Kidney (tissue), 14 donors: Measurements from ENCODE around the gene NAXD. TPM values are rescaled to one million over a fixed set of nuclear protein-coding genes. Genes with fewer than 3 reads are reported as not detected.
"Not testable (repeated sequence)": the region's sequence is repeated elsewhere in the genome, so short reads cannot be mapped to it uniquely, and the experiment has no call there.

Source experiments
- DNase-seq, 5 donors: peaks; one replicate each; pipeline ENCODE4 v3.0.0-alpha.2; 2013 to 2020
- FAIRE-seq: peaks from 2 replicates; lab custom pipeline; 2012; peaks lifted over from hg19 to GRCh38; lab: Jason Lieb, UNC
- H3K27ac ChIP-seq, 2 donors: one replicate each; pipeline ENCODE4 v1.7.0; 2013; ENCODE audit warnings: low read depth in 2 of 2, low read length in 2 of 2, inconsistent platforms in 1 of 2
- H3K27me3 ChIP-seq: one replicate; pipeline ENCODE4 v1.7.1; 2013; ENCODE audit warnings: low read length, inconsistent platforms; ENCODE audit not compliant: control insufficient read depth, insufficient read depth
- H3K36me3 ChIP-seq, 3 donors: one replicate each; pipeline versions ENCODE4 v1.7.0 to v1.7.1; 2013; ENCODE audit warnings: low read length in 3 of 3, control low read depth in 1 of 3, inconsistent platforms in 1 of 3; ENCODE audit not compliant: insufficient read depth in 3 of 3, control insufficient read depth in 2 of 3
- H3K4me1 ChIP-seq, 3 donors: one replicate each; pipeline versions ENCODE4 v1.7.0 to v1.7.1; 2013; ENCODE audit warnings: low read length in 3 of 3, inconsistent platforms in 1 of 3, low read depth in 1 of 3; ENCODE audit not compliant: control insufficient read depth in 2 of 3, insufficient read depth in 2 of 3
- H3K4me3 ChIP-seq, 3 donors: one replicate each; pipeline versions ENCODE4 v1.7.0 to v1.8.1; 2013; ENCODE audit warnings: low read length in 3 of 3, control low read depth in 1 of 3, inconsistent platforms in 1 of 3
- H3K9ac ChIP-seq, 3 donors: one replicate each; pipeline versions ENCODE4 v1.7.0 to v1.7.1; 2013; ENCODE audit warnings: low read length in 3 of 3, control low read depth in 1 of 3, inconsistent platforms in 1 of 3
- H3K9me3 ChIP-seq, 3 donors: one replicate each; pipeline versions ENCODE4 v1.7.0 to v1.7.1; 2013; ENCODE audit warnings: low read length in 3 of 3, control low read depth in 1 of 3, inconsistent platforms in 1 of 3; ENCODE audit not compliant: control insufficient read depth in 2 of 3, insufficient read depth in 1 of 3
- intact Hi-C: fragments of 100-400 bp; cut with DNase I; formaldehyde crosslinking; loops from one replicate; pipeline ENCODE4 v1.11.1; 2022
- polyA plus RNA-seq: library from polyadenylated mRNA; stranded (reverse); fragments of 350-450 nt; fragmentation: Illumina TruSeq; extraction: RNeasy Lipid Tissue Mini Kit (QIAGEN cat#74804); gene quantifications from one replicate; pipeline ENCODE4 v1.2.3, GENCODE V29; 2014; ENCODE audit warnings: low read depth, low replicate concordance; ENCODE audit not compliant: insufficient read depth
- total RNA-seq: library from RNA; stranded (reverse); fragmentation: NEBNext Ultra II Directional; extraction: Animal tissue kit (Norgen Biotek cat#: 25700); gene quantifications from one replicate; pipeline ENCODE4 v1.2.1, GENCODE V29; 2021
- TF ChIP-seq, protein P1 (sequence below): IDR thresholded peaks from 3 replicates; pipeline ENCODE4 v1.5.1; 2012; ENCODE audit warnings: mild to moderate bottlenecking, moderate library complexity, borderline replicate concordance; ENCODE audit not compliant: insufficient read depth; ENCODE audit errors: extremely low read depth
- donor health status: control.
- donor health status: control.
- donor health status: control.
- donor health status: control.
- donor health status: control.
- donor health status: DM: yes; HTN: yes; CAD: no.
- donor health status: Normal renal cell carcinoma (clear cell type).

NAXD gene
- total and polyA plus RNA-seq, 2 donors from 2014 or later: 37.9 to 52.7 TPM

DNA sequence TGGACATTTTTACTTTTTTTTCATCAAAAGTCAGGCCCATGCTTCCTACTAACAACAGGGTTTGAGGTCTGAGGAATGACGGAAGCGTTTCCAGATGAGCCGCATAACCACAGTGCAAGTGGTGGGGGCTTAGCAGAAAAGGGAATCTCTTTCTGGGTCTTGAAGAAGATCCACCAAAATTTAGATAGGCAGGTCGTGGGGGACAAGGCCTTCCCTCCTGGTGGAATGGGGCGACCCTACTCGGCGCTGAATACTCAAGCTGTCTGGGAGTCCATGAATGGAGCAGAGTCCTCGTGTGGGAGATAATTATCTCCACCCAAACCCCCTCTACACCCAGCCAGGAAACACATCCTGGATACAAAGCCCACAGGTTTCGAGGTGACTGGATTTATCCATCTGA is 53.7 kb downstream of the NAXD start:
- DNase-seq: no peak
- no peak overlapping the region for H3K9ac ChIP-seq
- H3K27me3 ChIP-seq: no peaks in the 10 kb centered on the region
- peaks cover 4 to 22% (median 16%) of the 10 kb centered on the region in 3 donors for H3K36me3 ChIP-seq
- H3K27ac ChIP-seq: no peak overlapping the region
- intact Hi-C loops: no loop called here
- no peaks in the 10 kb centered on the region for H3K4me1 ChIP-seq
- no peaks in the 10 kb centered on the region for H3K9me3 ChIP-seq
- no peak for FAIRE-seq
- TF ChIP-seq, protein P1, sequence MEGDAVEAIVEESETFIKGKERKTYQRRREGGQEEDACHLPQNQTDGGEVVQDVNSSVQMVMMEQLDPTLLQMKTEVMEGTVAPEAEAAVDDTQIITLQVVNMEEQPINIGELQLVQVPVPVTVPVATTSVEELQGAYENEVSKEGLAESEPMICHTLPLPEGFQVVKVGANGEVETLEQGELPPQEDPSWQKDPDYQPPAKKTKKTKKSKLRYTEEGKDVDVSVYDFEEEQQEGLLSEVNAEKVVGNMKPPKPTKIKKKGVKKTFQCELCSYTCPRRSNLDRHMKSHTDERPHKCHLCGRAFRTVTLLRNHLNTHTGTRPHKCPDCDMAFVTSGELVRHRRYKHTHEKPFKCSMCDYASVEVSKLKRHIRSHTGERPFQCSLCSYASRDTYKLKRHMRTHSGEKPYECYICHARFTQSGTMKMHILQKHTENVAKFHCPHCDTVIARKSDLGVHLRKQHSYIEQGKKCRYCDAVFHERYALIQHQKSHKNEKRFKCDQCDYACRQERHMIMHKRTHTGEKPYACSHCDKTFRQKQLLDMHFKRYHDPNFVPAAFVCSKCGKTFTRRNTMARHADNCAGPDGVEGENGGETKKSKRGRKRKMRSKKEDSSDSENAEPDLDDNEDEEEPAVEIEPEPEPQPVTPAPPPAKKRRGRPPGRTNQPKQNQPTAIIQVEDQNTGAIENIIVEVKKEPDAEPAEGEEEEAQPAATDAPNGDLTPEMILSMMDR: no peak
- no peak overlapping the region for H3K4me3 ChIP-seq

DNA sequence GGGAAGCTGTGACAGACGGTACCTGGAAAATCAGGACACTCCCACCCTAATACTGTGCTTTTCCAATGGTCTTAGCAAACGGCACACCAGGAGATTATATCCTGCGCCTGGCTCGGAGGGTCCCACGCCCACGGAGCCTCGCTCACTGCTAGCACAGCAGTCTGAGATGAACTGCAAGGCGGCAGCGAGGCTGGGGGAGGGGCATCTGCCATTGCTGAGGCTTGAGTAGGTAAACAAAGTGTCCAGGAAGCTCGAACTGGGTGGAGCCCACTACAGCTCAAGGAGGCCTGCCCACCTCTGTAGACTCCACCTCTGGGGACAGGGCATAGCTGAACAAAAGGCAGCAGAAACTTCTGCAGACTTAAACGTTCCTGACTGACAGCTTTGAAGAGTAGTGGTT is 54.5 kb downstream of the NAXD start:
- H3K9me3 ChIP-seq, H3K9ac ChIP-seq, FAIRE-seq, DNase-seq, H3K4me3 ChIP-seq, H3K27me3 ChIP-seq, H3K27ac ChIP-seq, H3K4me1 ChIP-seq, intact Hi-C loops: not testable (repeated sequence)
- peaks cover 4 to 18% (median 14%) of the 10 kb centered on the region in 3 donors for H3K36me3 ChIP-seq

DNA sequence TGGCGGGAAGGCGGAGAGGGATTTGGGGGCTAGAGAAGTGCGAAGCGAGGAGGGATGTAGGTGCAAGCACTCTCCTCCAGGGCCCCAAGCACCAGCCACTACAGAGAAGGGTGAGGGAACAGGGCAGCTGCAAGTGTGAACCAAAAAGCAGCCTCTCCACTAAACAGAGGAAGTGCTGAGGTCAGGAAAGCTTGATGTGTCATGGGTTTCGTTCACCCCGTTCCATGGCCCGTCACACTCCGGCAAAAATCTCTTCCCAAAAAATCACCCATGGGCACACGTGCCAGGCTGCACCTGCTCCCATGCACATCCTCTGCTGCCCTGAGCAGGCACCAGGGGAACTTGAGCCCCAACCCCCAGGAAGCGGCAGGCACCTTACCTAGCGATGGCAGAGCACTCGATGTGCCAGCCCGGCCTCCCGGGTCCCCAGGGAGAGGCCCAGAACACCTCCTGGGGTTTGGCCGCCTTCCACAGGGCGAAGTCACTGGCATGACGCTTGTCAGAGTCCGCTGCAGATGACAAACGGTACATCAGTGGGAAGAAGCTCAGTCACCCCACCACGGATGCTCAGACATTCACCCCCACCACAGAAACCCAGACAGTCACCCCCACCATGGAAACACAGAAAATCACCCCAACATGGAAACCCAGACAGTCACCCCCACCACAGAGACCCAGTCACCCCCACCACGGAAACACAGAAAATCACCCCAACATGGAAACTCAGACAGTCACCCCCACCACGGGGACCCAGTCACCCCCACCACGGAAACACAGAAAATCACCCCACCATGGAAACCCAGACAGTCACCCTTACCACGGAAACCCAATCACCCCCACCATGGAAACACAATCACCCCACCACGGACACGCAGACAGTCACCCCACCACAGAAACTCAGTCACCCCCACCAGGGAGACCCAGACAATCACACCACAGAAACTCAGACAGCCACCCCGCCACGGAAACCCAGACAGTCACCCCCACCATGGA is 61.5 kb downstream of the NAXD start:
- H3K9me3 ChIP-seq: no peaks in the 10 kb centered on the region
- intact Hi-C loops: no loop called here
- DNase-seq (no peak), FAIRE-seq (no peak)
- H3K27ac ChIP-seq: no peak overlapping the region
- H3K9ac ChIP-seq: no peak overlapping the region
- H3K27me3 ChIP-seq: no peaks in the 10 kb centered on the region
- H3K36me3 ChIP-seq: peaks cover 7 to 15% (median 13%) of the 10 kb centered on the region in 3 donors
- no peak overlapping the region for H3K4me3 ChIP-seq
- TF ChIP-seq, protein P1: no peak
- H3K4me1 ChIP-seq: no peaks in the 10 kb centered on the region

DNA sequence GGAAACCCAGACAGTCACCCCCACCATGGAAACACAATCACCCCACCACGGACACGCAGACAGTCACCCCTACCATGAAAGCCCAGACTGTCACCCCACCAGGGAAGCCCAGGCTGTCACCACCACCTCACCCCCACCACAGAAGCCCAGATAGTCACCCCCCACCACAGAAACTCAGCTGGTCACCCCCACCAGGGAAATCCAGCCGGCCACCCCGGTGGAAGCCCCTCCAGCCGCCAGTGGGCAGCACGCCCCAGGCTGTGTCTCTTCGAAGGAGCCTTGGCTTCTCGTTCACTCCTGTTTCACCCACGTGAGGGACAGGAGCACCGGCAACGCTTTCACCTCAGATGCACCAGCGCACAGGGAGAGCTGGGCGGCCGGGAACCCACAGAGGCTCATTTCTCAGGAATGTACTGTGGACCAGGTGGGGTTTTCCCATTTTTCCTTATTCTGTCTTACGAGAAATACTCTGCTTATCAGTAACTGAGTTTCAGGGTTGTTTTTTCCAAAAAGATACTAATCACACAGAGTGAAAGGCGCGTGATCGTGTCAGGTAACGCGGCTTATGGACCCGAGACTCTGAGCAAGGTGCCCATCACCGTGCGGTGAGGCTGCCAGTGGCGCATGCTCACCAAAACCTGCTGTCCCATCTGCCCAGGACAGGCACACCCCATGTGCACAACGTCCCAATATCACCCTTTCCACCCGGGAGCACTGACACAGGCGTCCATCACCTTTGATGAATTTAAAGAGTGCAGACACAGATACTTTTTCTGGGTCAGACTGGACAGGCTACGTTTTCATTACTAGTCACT is 62.6 kb downstream of the NAXD start:
- Histone ChIP-seq H3K9ac (no peak overlapping the region), H3K36me3 (peaks cover 9 to 18% (median 16%) of the 10 kb centered on the region in 3 donors), H3K27me3 (no peaks in the 10 kb centered on the region), H3K27ac (no peak overlapping the region), H3K4me3 (no peak overlapping the region), H3K9me3 (no peaks in the 10 kb centered on the region), H3K4me1 (no peaks in the 10 kb centered on the region)
- DNase-seq (no peak), FAIRE-seq (no peak)
- TF ChIP-seq, protein P1: no peak
- intact Hi-C loops: no loop called here
